Measurements from ENCODE around the gene PLEKHA6.
"Not testable (repeated sequence)": the region's sequence is repeated elsewhere in the genome, so short reads cannot be mapped to it uniquely, and the experiment has no call there.

The PLEKHA6 gene

GRCh38 chr1:204310970-204311369 is 48.8 kb downstream of the PLEKHA6 start:
- DNase-seq, result not testable (repeated sequence)

GRCh38 chr1:204308023-204308628 is 51.6 kb downstream of the PLEKHA6 start:
- DNase-seq, result no peak

GRCh38 chr1:204307334-204307883 is 52.3 kb downstream of the PLEKHA6 start:
- DNase-seq, result no peak

- no peak for DNase-seq
Measured at GRCh38 chr1:204306076-204306475, 53.7 kb downstream of the PLEKHA6 start.

- no peak for DNase-seq
Measured at GRCh38 chr1:204304067-204304466, 55.7 kb downstream of the PLEKHA6 start.

GRCh38 chr1:204302769-204303168 is 57.0 kb downstream of the PLEKHA6 start:
- DNase-seq, result no peak

GRCh38 chr1:204301171-204301957 is 58.4 kb downstream of the PLEKHA6 start:
- DNase-seq, result no peak

GRCh38 chr1:204299814-204300365 is 59.8 kb downstream of the PLEKHA6 start:
- no peak for DNase-seq

- peak in 2 of 3 donors; percentile 37 to 47 for DNase-seq
Measured at GRCh38 chr1:204296431-204296988, 63.2 kb downstream of the PLEKHA6 start.

- no peak for DNase-seq
Measured at GRCh38 chr1:204295671-204296070, 64.1 kb downstream of the PLEKHA6 start.

GRCh38 chr1:204294357-204294756 is 65.4 kb downstream of the PLEKHA6 start:
- DNase-seq, result no peak

GRCh38 chr1:204293605-204294337 is 66.0 kb downstream of the PLEKHA6 start:
- no peak for DNase-seq

GRCh38 chr1:204292740-204293139 is 67.0 kb downstream of the PLEKHA6 start:
- no peak for DNase-seq

GRCh38 chr1:204289280-204289679 is 70.4 kb downstream of the PLEKHA6 start:
- DNase-seq, result no peak

GRCh38 chr1:204288021-204288588 is 71.6 kb downstream of the PLEKHA6 start:
- peak; percentile 56 to 64 (median 60) for DNase-seq

GRCh38 chr1:204287466-204287891 is 72.2 kb downstream of the PLEKHA6 start:
- peak in 1 of 3 donors; percentile 16 for DNase-seq

- peak; percentile 80 to 85 (median 85) for DNase-seq
Measured at GRCh38 chr1:204286831-204287421, 72.8 kb downstream of the PLEKHA6 start.

- DNase-seq, result no peak
Measured at GRCh38 chr1:204286315-204286714, 73.4 kb downstream of the PLEKHA6 start.

- peak in 1 of 3 donors; percentile 12 for DNase-seq
Measured at GRCh38 chr1:204285436-204286305, 74.1 kb downstream of the PLEKHA6 start.

- no peak for DNase-seq
Measured at GRCh38 chr1:204284929-204285328, 74.8 kb downstream of the PLEKHA6 start.
